H9 (cell line): ENCODE measurements around the gene SLC36A4. TPM values are rescaled to one million over a fixed set of nuclear protein-coding genes. Genes with fewer than 3 reads are reported as not detected.
"Not testable (repeated sequence)": the region's sequence is repeated elsewhere in the genome, so short reads cannot be mapped to it uniquely, and the experiment has no call there.

Experiments
- DNase-seq: peaks from one replicate; pipeline ENCODE4 v3.0.0-alpha.2; 2017
- H2AFZ ChIP-seq: one replicate; pipeline ENCODE4 v1.6.1; 2013; ENCODE audit warnings: mild to moderate bottlenecking, low read length, control low read depth, moderate library complexity
- H2AK5ac ChIP-seq: 2 replicates; pipeline ENCODE4 v1.6.1; 2013; ENCODE audit warnings: low read length, control low read depth, mixed read lengths; ENCODE audit not compliant: insufficient read length
- H2BK120ac ChIP-seq: one replicate; pipeline ENCODE4 v1.6.1; 2013; ENCODE audit warnings: low read depth, mild to moderate bottlenecking, low read length, control low read depth, inconsistent platforms; ENCODE audit not compliant: poor library complexity, severe bottlenecking
- H2BK12ac ChIP-seq: 2 replicates; pipeline ENCODE4 v1.6.1; 2013; ENCODE audit warnings: low read length, control low read depth, mixed read lengths, low read depth; ENCODE audit not compliant: insufficient read length
- H2BK15ac ChIP-seq: 2 replicates; pipeline ENCODE4 v1.6.1; 2013; ENCODE audit warnings: low read depth, low read length, control low read depth
- H2BK20ac ChIP-seq: one replicate; pipeline ENCODE4 v1.6.1; 2013; ENCODE audit warnings: low read depth, mild to moderate bottlenecking, low read length, control low read depth, inconsistent platforms; ENCODE audit not compliant: poor library complexity, severe bottlenecking
- H2BK5ac ChIP-seq: 2 replicates; pipeline ENCODE4 v1.6.1; 2013; ENCODE audit warnings: low read length, control low read depth, mixed read lengths; ENCODE audit not compliant: insufficient read length
- H3K14ac ChIP-seq: 2 replicates; pipeline ENCODE4 v1.6.1; 2013; ENCODE audit warnings: low read length, control low read depth; ENCODE audit not compliant: insufficient read depth
- H3K18ac ChIP-seq: 2 replicates; pipeline ENCODE4 v1.6.1; 2013; ENCODE audit warnings: low read depth, mild to moderate bottlenecking, mixed read lengths, low read length, control low read depth; ENCODE audit not compliant: insufficient read length
- H3K23ac ChIP-seq: 2 replicates; pipeline ENCODE4 v1.6.1; 2013; ENCODE audit warnings: low read length, control low read depth, mixed read lengths, low read depth; ENCODE audit not compliant: insufficient read length
- H3K23me2 ChIP-seq: 2 replicates; pipeline ENCODE4 v1.6.1; 2013; ENCODE audit warnings: low read depth, mild to moderate bottlenecking, mixed read lengths, low read length, control low read depth; ENCODE audit not compliant: insufficient read length, poor library complexity, severe bottlenecking
- H3K27ac ChIP-seq: 2 replicates; pipeline ENCODE4 v1.5.1; 2013; ENCODE audit warnings: low read length, control low read depth, mixed read lengths, low read depth; ENCODE audit not compliant: insufficient read length
- H3K27me3 ChIP-seq: 2 replicates; pipeline ENCODE4 v1.6.1; 2013; ENCODE audit warnings: low read length, control low read depth, inconsistent platforms; ENCODE audit not compliant: insufficient read depth
- H3K4ac ChIP-seq: 2 replicates; pipeline ENCODE4 v1.6.1; 2013; ENCODE audit warnings: low read depth, mild to moderate bottlenecking, control low read depth, inconsistent platforms, low read length, moderate library complexity
- H3K4me1 ChIP-seq: 2 replicates; pipeline ENCODE4 v1.6.1; 2013; ENCODE audit warnings: low read length, control low read depth, inconsistent platforms; ENCODE audit not compliant: insufficient read depth
- H3K4me2 ChIP-seq: 2 replicates; pipeline ENCODE4 v1.6.1; 2013; ENCODE audit warnings: low read length, control low read depth, mixed read lengths; ENCODE audit not compliant: insufficient read length, insufficient read depth
- H3K56ac ChIP-seq: 2 replicates; pipeline ENCODE4 v1.6.1; 2013; ENCODE audit warnings: low read depth, mild to moderate bottlenecking, mixed read lengths, low read length, control low read depth; ENCODE audit not compliant: insufficient read length
- H3K79me1 ChIP-seq: 2 replicates; pipeline ENCODE4 v1.6.1; 2013; ENCODE audit warnings: low read depth, mild to moderate bottlenecking, moderate library complexity, low read length, control low read depth, inconsistent platforms; ENCODE audit not compliant: insufficient read depth, poor library complexity, severe bottlenecking
- H3K79me2 ChIP-seq: 2 replicates; pipeline ENCODE4 v1.6.1; 2013; ENCODE audit warnings: low read length, control low read depth, inconsistent platforms; ENCODE audit not compliant: insufficient read depth
- H3K9ac ChIP-seq: 2 replicates; pipeline ENCODE4 v1.6.1; 2013; ENCODE audit warnings: low read length, control low read depth, mixed read lengths; ENCODE audit not compliant: insufficient read length; ENCODE audit errors: extremely low read depth
- H3K9me3 ChIP-seq: one replicate; pipeline ENCODE4 v1.6.1; 2013; ENCODE audit warnings: low read depth, low read length, inconsistent platforms; ENCODE audit not compliant: control insufficient read depth
- H3T11ph ChIP-seq: one replicate; pipeline ENCODE4 v1.6.1; 2013; ENCODE audit warnings: mild to moderate bottlenecking, low read length, control low read depth, inconsistent platforms
- H4K20me1 ChIP-seq: one replicate; pipeline ENCODE4 v1.6.1; 2013; ENCODE audit not compliant: control insufficient read depth, insufficient read length, insufficient read depth
- H4K5ac ChIP-seq: 2 replicates; pipeline ENCODE4 v1.6.1; 2013; ENCODE audit warnings: low read depth, mild to moderate bottlenecking, mixed read lengths, low read length, control low read depth; ENCODE audit not compliant: insufficient read length
- H4K8ac ChIP-seq: replicated peaks from 2 replicates; pipeline ENCODE4 v1.6.1; 2013; ENCODE audit warnings: low read length, control low read depth, mixed read lengths, low read depth; ENCODE audit not compliant: insufficient read length
- H4K91ac ChIP-seq: 2 replicates; pipeline ENCODE4 v1.6.1; 2013; ENCODE audit warnings: low read depth, mild to moderate bottlenecking, moderate library complexity, mixed read lengths, low read length, control low read depth; ENCODE audit not compliant: insufficient read length
- H3K27ac Mint-ChIP-seq, 3 experiments: 2 replicates in 2 of 3; 3 replicates in 1 of 3; pipeline ENCODE4 v1.8.0; 2020 to 2021; ENCODE audit warnings: mixed read lengths in 3 of 3, mild to moderate bottlenecking in 1 of 3, moderate library complexity in 1 of 3
- H3K27me3 Mint-ChIP-seq: 2 replicates; pipeline ENCODE4 v1.8.0; 2021; ENCODE audit warnings: low read depth, mild to moderate bottlenecking, moderate library complexity, mixed read lengths
- H3K36me3 Mint-ChIP-seq, 3 experiments: 2 replicates in 2 of 3; 3 replicates in 1 of 3; pipeline ENCODE4 v1.8.0; 2020 to 2021; ENCODE audit warnings: low read depth in 3 of 3, mixed read lengths in 3 of 3; ENCODE audit not compliant: insufficient read depth in 1 of 3
- H3K4me1 Mint-ChIP-seq, 2 experiments: 2 replicates each; pipeline ENCODE4 v1.8.0; 2020; ENCODE audit warnings: mixed read lengths in 2 of 2
- H3K4me3 Mint-ChIP-seq, 2 experiments: 2 replicates in 1 of 2; 3 replicates in 1 of 2; pipeline ENCODE4 v1.8.0; 2020 to 2021; ENCODE audit warnings: mild to moderate bottlenecking in 2 of 2, mixed read lengths in 2 of 2, moderate library complexity in 1 of 2
- H3K9me3 Mint-ChIP-seq, 2 experiments: 2 replicates in 1 of 2; 3 replicates in 1 of 2; pipeline ENCODE4 v1.8.0; 2020; ENCODE audit warnings: mild to moderate bottlenecking in 2 of 2, mixed read lengths in 2 of 2, moderate library complexity in 1 of 2
- WGBS: extraction: QIAGEN DNeasy Blood & Tissue Kit; methylation state at CpG from one replicate; pipeline ENCODE4 v1.1.7; 2013; ENCODE audit warnings: missing lambda C conversion rate, low lambda C conversion rate, mixed read lengths; ENCODE audit not compliant: insufficient read length; ENCODE audit errors: extremely low coverage; 5-methylcytosine and 5-hydroxymethylcytosine counted together
- total RNA-seq: library from RNA; stranded (reverse); gene quantifications from 2 replicates; pipeline ENCODE4 v1.2.1, GENCODE V29; 2021
- TF ChIP-seq, protein P1 (sequence below): fragments of 200-600 bp; sonication (generic); conservative IDR thresholded peaks from 3 replicates; pipeline ENCODE4 v1.8.0; 2021; ENCODE audit warnings: antibody characterized with exemption, mild to moderate bottlenecking

SLC36A4 gene
- total RNA-seq, 1 experiment from 2014 or later: 33.3 TPM

DNA sequence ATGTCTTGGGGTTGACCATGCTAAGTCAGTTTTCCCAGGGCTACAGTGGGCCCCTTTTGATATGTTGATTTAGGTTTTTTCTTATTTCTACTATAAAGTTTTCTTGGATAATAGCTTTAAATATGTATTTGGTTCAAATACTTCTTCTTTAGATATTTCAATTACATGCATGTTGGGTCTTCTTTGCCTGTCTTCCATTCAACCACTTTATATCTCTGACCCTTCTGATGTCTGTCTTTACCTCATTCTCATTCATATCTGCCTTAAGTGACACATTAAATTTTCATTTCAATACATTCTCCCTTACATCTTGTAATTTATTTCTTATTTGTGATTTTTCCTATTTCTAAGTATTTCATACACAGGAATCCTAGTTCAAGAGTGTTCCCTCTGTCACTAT is 10.5 kb downstream of the SLC36A4 start:
- Histone ChIP-seq H3K23ac (no peak overlapping the region), H2AK5ac (no peak overlapping the region), H3K4ac (no peak overlapping the region), H3T11ph (no peak overlapping the region), H2BK5ac (no peak overlapping the region), H2BK20ac (no peak overlapping the region), H3K27ac (no peak overlapping the region), H4K5ac (no peak overlapping the region), H3K27me3 (no peaks in the 10 kb centered on the region), H3K14ac (no peak overlapping the region), H3K4me1 (0 out of 2 replicates have a peak, but pooled peaks cover 3% of the 10 kb centered on the region), H3K9me3 (no peaks in the 10 kb centered on the region), H4K8ac (no peak overlapping the region), H3K18ac (no peak overlapping the region), H2AFZ (no peak overlapping the region), H3K79me1 (peaks cover 2% of the 10 kb centered on the region), H2BK15ac (no peak overlapping the region), H2BK12ac (no peak overlapping the region), H3K9ac (no peak overlapping the region), H3K79me2 (peaks cover 11% of the 10 kb centered on the region; the same call in 1 of the 2 replicates), H3K56ac (no peak overlapping the region), H4K91ac (no peak overlapping the region), H3K4me2 (no peak overlapping the region), H2BK120ac (no peak overlapping the region), H4K20me1 (no peaks in the 10 kb centered on the region), H3K23me2 (no peaks in the 10 kb centered on the region)
- H3K4me1 Mint-ChIP-seq: peaks cover 8% of the 10 kb centered on the region in 2 experiments
- DNase-seq: no peak
- H3K27ac Mint-ChIP-seq: no peak overlapping the region
- peaks cover 25 to 61% (median 38%) of the 10 kb centered on the region in 3 experiments for H3K36me3 Mint-ChIP-seq
- no peaks in the 10 kb centered on the region for H3K27me3 Mint-ChIP-seq
- peaks cover 12% of the 10 kb centered on the region in 2 experiments for H3K9me3 Mint-ChIP-seq
- TF ChIP-seq, protein P1, sequence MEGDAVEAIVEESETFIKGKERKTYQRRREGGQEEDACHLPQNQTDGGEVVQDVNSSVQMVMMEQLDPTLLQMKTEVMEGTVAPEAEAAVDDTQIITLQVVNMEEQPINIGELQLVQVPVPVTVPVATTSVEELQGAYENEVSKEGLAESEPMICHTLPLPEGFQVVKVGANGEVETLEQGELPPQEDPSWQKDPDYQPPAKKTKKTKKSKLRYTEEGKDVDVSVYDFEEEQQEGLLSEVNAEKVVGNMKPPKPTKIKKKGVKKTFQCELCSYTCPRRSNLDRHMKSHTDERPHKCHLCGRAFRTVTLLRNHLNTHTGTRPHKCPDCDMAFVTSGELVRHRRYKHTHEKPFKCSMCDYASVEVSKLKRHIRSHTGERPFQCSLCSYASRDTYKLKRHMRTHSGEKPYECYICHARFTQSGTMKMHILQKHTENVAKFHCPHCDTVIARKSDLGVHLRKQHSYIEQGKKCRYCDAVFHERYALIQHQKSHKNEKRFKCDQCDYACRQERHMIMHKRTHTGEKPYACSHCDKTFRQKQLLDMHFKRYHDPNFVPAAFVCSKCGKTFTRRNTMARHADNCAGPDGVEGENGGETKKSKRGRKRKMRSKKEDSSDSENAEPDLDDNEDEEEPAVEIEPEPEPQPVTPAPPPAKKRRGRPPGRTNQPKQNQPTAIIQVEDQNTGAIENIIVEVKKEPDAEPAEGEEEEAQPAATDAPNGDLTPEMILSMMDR: no peak
- H3K4me3 Mint-ChIP-seq: no peak overlapping the region

DNA sequence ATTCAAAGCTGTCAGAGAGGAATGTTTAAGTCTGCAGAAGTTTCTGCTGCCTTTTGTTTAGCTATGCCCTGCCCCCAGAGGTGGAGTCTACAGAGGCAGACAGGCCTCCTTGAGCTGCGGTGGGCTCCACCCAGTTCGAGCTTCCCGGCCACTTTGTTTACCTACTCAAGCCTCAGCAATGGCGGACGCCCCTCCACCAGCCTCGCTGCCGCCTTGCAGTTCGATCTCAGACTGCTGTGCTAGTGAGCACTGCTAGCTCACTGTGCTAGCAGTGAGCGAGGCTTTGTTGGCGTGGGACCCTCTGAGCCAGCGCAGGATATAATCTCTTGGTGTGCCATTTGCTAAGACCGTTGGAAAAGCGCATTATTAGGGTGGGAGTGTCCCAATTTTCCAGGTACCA is 19.9 kb downstream of the SLC36A4 start:
- H4K8ac ChIP-seq, H3K4me2 ChIP-seq, H3K79me2 ChIP-seq, H3K79me1 ChIP-seq, H3K4me1 Mint-ChIP-seq, H3K4ac ChIP-seq, H3K27me3 Mint-ChIP-seq, H2AFZ ChIP-seq, H3K23ac ChIP-seq, H3K14ac ChIP-seq, H2BK12ac ChIP-seq, H2BK120ac ChIP-seq, H3K18ac ChIP-seq, H3K27ac Mint-ChIP-seq, H2BK5ac ChIP-seq, H3K9ac ChIP-seq, H3K23me2 ChIP-seq, H2AK5ac ChIP-seq, DNase-seq, H3K56ac ChIP-seq, H3K9me3 ChIP-seq, H3K4me3 Mint-ChIP-seq, H4K20me1 ChIP-seq, H3T11ph ChIP-seq, H4K5ac ChIP-seq, H3K4me1 ChIP-seq, H2BK15ac ChIP-seq, H3K27ac ChIP-seq, H3K27me3 ChIP-seq, H2BK20ac ChIP-seq, H4K91ac ChIP-seq: not testable (repeated sequence)
- peaks cover 29 to 36% of the 10 kb centered on the region in 2 experiments for H3K9me3 Mint-ChIP-seq
- H3K36me3 Mint-ChIP-seq: peaks cover 49 to 62% (median 51%) of the 10 kb centered on the region in 3 experiments
- WGBS: no CpG with 5 or more reads among the region's 13 CpGs
